ENCODE data around the gene ITSN1. TPM values are rescaled to one million over a fixed set of nuclear protein-coding genes. Genes with fewer than 3 reads are reported as not detected.
"Not testable (repeated sequence)": the region's sequence is repeated elsewhere in the genome, so short reads cannot be mapped to it uniquely, and the experiment has no call there.

The ITSN1 gene
- total RNA-seq, 3 donors from 2014 or later = 2.1 to 2.5 (median 2.4) TPM

DNA sequence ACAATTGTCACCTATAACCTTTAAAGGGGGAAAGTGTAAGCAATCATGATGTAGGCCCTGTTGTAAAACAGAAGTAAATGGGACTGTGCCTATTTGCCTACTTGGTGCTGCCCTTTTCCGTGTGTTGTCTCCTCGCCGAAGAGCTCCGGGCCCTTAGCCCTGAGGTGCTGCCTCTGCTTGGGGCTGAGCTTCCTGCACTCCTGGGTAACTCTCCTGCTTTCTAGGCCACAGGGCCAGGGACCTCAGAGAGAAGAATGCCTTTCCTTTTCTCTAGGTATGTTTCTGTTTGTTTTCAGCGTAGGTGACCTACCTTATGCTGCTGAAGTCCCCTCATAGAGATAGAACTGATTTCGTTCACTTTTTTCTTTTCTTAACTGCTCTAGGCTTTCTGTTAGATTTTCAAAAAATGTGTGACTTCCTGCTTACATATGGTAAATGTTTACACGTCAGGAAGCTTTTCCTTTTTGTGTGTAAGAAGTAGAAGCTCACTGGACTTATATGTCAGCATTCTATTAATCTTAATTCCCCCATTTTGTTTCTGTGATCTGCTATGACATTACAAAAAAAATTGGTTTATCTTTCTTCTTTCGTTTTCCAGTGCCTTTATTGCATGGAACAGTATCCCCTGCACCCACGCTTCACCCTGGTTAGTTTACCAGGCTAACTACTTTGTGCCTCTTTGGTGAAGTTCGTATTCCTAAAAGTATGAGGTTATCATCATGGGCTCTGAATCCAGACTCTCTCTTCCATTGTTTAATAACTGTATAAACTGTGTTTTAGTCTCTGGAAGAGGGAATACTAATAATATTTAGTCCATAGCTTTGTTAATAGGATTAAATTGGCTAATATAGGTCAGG, 61.7 kb downstream of the ITSN1 start:
- peaks cover 4% of the 10 kb centered on the region for H3K4me1 Mint-ChIP-seq (ENCODE audit: low read depth)
- peaks cover 2% of the 10 kb centered on the region for H3K36me3 Mint-ChIP-seq (ENCODE audit: insufficient read depth)
- no peaks in the 10 kb centered on the region for H3K27me3 Mint-ChIP-seq (ENCODE audit: low read depth)
- DNase-seq = no peak
- H3K9me3 Mint-ChIP-seq = peaks cover 4% of the 10 kb centered on the region
- no peak overlapping the region for H3K4me3 Mint-ChIP-seq
- ATAC-seq = no peak

DNA sequence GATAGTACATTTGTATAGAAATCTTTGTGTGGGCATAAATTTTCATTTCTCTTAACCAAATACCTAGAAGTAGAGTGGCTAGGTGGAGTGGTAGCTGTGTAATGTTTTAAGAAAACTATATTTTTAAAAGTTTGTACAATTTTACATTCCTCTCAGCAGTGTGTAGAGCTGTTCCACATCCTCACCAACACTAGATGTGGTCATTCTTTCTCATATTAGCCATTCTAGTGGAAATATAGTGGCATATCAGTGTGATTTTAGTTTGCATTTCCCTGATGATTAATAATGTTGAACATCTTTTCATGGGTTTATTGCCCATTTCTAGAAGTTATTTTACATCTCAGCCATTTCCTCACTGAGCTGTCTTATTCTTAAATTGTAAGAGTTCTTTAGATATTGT, 65.5 kb downstream of the ITSN1 start:
- H3K4me1 Mint-ChIP-seq (ENCODE audit: low read depth) = peaks cover 4% of the 10 kb centered on the region
- no peak overlapping the region for H3K4me3 Mint-ChIP-seq
- H3K27me3 Mint-ChIP-seq (ENCODE audit: low read depth) = no peaks in the 10 kb centered on the region
- ATAC-seq (no peak), DNase-seq (no peak)
- peaks cover 8% of the 10 kb centered on the region for H3K9me3 Mint-ChIP-seq
- peaks cover 2% of the 10 kb centered on the region for H3K36me3 Mint-ChIP-seq (ENCODE audit: insufficient read depth)

DNA sequence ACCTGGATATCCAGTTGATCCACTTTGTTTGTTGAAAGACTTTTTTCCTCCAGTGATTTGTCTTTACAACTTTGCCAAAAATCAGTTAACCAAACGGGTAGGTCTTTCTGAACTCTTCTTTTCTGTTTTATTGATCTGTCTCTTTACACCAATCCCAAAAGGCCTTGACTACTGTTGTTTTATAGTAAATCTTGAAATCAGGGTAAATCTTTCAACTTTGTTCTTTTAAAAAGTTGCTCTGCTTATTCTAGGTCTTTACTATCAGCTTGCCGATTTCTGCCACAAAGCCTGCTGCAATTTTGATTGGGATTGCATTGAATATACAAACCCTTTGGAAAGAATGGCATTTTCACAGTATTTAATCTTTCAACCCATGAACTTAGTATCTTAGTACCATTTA, 66.6 kb downstream of the ITSN1 start:
- peaks cover 3% of the 10 kb centered on the region for H3K4me1 Mint-ChIP-seq (ENCODE audit: low read depth)
- H3K27me3 Mint-ChIP-seq (ENCODE audit: low read depth) = no peaks in the 10 kb centered on the region
- no peak overlapping the region for H3K4me3 Mint-ChIP-seq

DNA sequence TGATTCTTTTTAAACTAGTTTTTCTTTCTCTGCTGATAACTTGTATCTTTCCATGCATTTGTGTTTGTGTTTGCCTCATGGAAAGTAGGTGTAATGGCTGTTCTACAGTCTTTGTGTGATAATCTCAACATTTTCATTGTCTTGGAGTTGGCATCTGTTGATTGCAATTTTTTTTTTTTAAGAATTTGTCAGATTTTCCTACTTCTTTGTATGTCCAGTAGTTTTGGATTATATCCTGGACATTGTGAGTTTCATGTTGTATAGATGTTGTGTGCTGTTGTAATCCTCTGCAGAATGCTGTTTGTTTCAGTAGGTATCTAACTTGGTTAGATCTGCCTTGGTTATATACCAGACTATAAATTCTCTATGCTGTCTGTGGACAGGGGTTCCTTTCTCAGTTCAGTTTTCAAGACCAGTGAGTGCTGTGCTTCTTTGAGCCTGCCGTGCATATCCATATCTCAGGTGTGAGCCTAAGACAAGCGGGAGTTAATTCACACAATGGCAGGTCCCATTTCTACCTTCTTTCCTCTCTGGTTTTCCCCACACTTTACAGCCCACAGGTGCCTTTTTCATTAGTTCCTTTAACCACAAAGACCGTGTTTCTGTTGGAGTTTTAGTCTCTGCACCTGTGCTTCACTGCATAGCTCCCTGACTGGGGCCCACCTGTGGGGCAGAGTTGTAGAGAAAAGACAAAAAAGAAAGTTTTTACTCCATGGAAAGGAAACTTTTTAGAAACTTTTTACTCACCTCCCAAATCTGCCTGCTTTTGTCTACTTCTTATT, 69.9 kb downstream of the ITSN1 start:
- peaks cover 2% of the 10 kb centered on the region for H3K36me3 Mint-ChIP-seq (ENCODE audit: insufficient read depth)
- H3K4me1 Mint-ChIP-seq (ENCODE audit: low read depth) = no peaks in the 10 kb centered on the region
- no peak for DNase-seq
- peaks cover 8% of the 10 kb centered on the region for H3K9me3 Mint-ChIP-seq
- no peaks in the 10 kb centered on the region for H3K27me3 Mint-ChIP-seq (ENCODE audit: low read depth)
- no peak overlapping the region for H3K4me3 Mint-ChIP-seq
- no peak for ATAC-seq

More for the DNA sequence above, 66.6 kb downstream of the ITSN1 start:
- Mint-ChIP-seq H3K36me3 (ENCODE audit: insufficient read depth) (peaks cover 2% of the 10 kb centered on the region), H3K9me3 (peaks cover 8% of the 10 kb centered on the region)
- no peak for DNase-seq
- ATAC-seq = no peak

DNA sequence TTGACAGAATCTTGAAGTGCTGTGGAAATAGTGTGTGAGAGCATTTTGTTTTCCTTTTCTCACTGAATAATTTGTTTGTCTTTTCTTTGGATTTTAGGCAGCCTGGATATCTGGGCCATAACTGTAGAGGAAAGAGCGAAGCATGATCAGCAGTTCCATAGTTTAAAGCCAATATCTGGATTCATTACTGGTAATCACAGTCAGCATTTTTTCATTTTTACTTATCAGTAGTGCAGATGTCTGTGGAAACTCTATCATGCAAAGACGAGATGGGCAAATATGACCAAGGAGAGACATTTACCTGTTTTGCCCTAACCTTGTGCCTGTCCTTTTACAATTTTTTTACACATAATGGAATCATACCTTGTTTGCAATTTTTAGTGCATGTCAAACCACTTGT, 78.8 kb downstream of the ITSN1 start:
- H3K27me3 Mint-ChIP-seq (ENCODE audit: low read depth) = no peaks in the 10 kb centered on the region
- DNase-seq = no peak
- no peak for ATAC-seq
- no peaks in the 10 kb centered on the region for H3K9me3 Mint-ChIP-seq
- H3K4me3 Mint-ChIP-seq = no peak overlapping the region
- H3K4me1 Mint-ChIP-seq (ENCODE audit: low read depth) = no peaks in the 10 kb centered on the region
- no peaks in the 10 kb centered on the region for H3K36me3 Mint-ChIP-seq (ENCODE audit: insufficient read depth)

DNA sequence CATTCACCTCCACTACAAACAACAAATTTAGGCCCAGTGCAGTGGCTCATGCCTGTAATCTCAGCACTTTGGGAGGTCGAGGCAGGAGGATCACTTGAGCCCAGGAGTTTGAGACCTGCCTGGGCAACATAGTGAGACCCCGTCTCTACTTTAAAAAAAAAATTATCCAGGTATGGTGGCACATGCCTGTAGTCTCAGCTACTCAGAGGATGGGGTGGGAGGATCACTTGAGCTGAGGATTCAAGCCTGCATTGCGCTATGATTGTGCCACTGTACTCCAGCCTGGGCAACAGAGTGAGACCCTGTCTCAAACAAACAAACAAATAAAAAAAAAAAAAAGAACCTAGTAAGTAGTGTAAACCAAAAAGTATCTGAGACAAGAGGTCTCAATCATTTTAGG, 86.8 kb downstream of the ITSN1 start:
- not testable (repeated sequence) for H3K4me3 Mint-ChIP-seq; H3K36me3 Mint-ChIP-seq (ENCODE audit: insufficient read depth); ATAC-seq; DNase-seq; H3K4me1 Mint-ChIP-seq (ENCODE audit: low read depth); H3K9me3 Mint-ChIP-seq; H3K27me3 Mint-ChIP-seq (ENCODE audit: low read depth)

DNA sequence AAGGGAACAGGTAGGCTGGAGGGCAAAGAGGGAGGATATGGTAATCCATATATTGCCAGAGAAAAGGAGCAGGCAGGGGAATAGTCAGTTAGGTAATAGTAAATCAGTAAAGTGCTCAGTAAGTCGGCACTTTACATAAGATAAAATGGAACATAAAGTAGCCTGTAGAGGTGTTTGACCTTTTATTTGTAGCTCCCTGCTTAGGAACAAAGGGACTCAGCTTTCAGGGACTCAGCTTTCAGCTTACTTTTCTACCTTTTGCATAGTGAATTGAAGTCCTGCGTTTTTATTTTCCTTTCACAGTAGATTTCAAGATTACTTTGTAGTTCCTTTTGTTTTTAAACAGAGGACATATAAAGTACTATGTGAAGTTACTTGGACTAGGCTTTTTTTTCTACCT, 87.3 kb downstream of the ITSN1 start:
- Mint-ChIP-seq H3K27me3 (ENCODE audit: low read depth) (peaks cover 8% of the 10 kb centered on the region), H3K36me3 (ENCODE audit: insufficient read depth) (no peaks in the 10 kb centered on the region), H3K4me3 (no peak overlapping the region), H3K9me3 (no peaks in the 10 kb centered on the region), H3K4me1 (ENCODE audit: low read depth) (no peaks in the 10 kb centered on the region)
- DNase-seq (no peak), ATAC-seq (no peak)

DNA sequence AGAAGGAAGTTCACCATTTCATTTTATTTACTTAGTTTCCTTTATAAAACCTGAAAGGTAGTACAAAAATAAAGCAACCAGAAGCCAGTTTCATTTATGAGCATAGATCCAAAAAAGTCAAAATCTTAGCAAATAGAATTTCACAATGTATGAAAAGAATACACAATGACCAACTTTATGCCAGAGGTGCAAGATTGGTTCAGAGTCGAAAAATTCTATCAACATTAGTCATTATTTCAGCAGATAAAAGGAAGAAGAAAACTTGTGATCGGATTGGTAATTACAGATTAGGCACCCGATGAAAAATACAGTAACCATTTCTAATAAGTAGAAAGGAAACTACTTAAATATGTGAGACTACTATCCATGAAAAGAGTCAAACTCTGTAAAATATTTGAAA, 89.1 kb downstream of the ITSN1 start:
- Mint-ChIP-seq H3K4me3 (no peak overlapping the region), H3K36me3 (ENCODE audit: insufficient read depth) (no peaks in the 10 kb centered on the region), H3K27me3 (ENCODE audit: low read depth) (peaks cover 8% of the 10 kb centered on the region), H3K9me3 (no peaks in the 10 kb centered on the region), H3K4me1 (ENCODE audit: low read depth) (no peaks in the 10 kb centered on the region)
- no peak for ATAC-seq
- DNase-seq = no peak

DNA sequence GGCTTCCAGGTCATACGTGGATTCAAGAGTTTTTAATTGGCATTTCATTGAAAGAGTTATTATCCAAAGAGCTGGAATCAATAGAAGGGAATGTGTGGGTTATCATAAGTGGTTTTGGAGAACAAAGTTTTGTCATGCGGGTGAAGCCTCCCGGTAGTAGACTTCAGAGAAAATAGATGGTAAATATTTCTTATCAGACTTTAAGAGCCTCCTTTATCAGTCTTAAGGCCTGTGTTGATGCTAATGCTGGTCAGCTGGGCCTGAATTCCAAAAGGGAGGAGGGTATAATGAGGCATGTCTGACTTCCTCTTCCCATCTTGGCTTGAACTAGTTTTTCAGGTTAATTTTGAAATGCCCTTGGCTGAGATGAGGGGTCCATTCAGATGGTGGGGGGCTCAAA, 89.7 kb downstream of the ITSN1 start:
- Mint-ChIP-seq H3K4me3 (no peak overlapping the region), H3K36me3 (ENCODE audit: insufficient read depth) (no peaks in the 10 kb centered on the region), H3K27me3 (ENCODE audit: low read depth) (peaks cover 8% of the 10 kb centered on the region), H3K9me3 (no peaks in the 10 kb centered on the region), H3K4me1 (ENCODE audit: low read depth) (no peaks in the 10 kb centered on the region)
- ATAC-seq (no peak), DNase-seq (no peak)

DNA sequence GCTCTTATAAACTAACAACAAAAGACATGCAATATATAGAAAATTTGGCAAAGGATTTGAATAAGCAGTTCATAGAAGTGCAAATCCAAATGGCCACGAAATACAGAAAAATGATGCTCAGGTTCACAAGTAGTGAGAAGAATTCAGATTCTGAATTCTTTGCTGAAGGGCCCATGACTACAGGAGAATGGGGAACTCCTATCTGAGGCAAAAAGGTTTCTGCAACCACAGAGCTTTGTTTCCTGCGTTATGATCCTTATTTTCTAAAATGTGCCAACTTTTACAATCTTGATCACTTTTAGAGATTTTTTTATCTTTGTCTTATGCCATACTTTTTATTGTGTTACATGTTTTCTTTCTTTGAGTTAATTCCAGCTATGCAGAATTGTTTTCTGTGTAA, 91.3 kb downstream of the ITSN1 start:
- Mint-ChIP-seq H3K9me3 (no peaks in the 10 kb centered on the region), H3K4me1 (ENCODE audit: low read depth) (no peaks in the 10 kb centered on the region), H3K27me3 (ENCODE audit: low read depth) (peaks cover 8% of the 10 kb centered on the region), H3K36me3 (ENCODE audit: insufficient read depth) (no peaks in the 10 kb centered on the region), H3K4me3 (no peak overlapping the region)
- ATAC-seq = no peak
- DNase-seq = no peak

DNA sequence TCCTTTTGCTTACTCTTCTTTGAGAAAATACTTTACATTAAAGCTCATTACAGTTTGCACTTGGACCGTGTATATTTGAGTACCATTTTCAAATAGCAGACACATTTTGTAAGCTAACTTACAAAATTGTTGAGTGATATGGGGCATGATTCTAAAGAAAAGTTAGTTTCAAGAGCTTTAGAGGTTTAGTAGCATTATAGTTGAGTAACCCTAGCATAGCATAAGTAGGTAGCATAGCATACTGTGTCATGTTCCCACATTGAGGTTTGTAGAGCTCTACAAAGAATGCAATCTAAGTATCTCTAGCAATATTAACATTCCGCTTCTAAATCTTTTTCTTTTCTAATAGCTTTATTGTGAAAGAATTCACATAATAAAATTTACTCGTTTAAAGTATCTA, 92.0 kb downstream of the ITSN1 start:
- no peaks in the 10 kb centered on the region for H3K4me1 Mint-ChIP-seq (ENCODE audit: low read depth)
- H3K9me3 Mint-ChIP-seq = no peaks in the 10 kb centered on the region
- no peak for ATAC-seq
- H3K36me3 Mint-ChIP-seq (ENCODE audit: insufficient read depth) = no peaks in the 10 kb centered on the region
- no peak for DNase-seq
- H3K27me3 Mint-ChIP-seq (ENCODE audit: low read depth) = peaks cover 8% of the 10 kb centered on the region
- no peak overlapping the region for H3K4me3 Mint-ChIP-seq

DNA sequence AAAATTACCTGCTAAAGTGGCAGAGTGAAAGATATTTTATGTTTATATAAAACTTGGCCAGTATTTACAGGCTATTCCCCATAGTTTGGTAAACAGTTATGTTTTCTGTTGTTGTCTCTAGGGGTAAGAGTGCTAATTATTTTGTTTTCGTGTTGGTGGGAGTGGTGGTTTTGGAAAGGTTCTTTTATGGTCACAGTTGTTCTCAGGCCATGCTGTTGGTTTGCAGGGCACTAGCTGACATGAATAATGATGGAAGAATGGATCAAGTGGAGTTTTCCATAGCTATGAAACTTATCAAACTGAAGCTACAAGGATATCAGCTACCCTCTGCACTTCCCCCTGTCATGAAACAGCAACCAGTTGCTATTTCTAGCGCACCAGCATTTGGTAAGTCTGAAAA, 92.5 kb downstream of the ITSN1 start:
- Mint-ChIP-seq H3K4me3 (no peak overlapping the region), H3K4me1 (ENCODE audit: low read depth) (no peaks in the 10 kb centered on the region), H3K27me3 (ENCODE audit: low read depth) (peaks cover 8% of the 10 kb centered on the region), H3K9me3 (no peaks in the 10 kb centered on the region), H3K36me3 (ENCODE audit: insufficient read depth) (no peaks in the 10 kb centered on the region)
- ATAC-seq (no peak), DNase-seq (no peak)

DNA sequence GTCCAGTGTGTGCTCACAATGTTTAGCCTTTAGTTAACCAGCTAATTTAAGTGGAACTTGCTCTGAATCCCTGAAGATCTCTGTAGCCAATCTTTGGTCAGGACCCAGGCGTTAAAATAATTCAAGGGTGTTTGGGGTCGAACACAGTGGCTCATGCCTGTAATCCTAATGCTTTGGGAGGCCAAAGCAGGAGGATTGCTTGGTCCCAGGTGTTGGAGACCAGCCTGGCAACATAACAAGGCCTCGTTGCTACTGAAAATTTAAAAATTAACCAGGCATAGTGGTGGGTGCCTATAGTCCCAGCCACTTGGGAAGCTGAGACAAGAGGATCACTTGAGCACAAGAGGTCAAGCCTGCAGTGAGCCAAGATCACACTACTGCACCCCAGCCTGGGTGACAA, 94.3 kb downstream of the ITSN1 start:
- no peak for DNase-seq
- no peaks in the 10 kb centered on the region for H3K36me3 Mint-ChIP-seq (ENCODE audit: insufficient read depth)
- no peaks in the 10 kb centered on the region for H3K4me1 Mint-ChIP-seq (ENCODE audit: low read depth)
- H3K9me3 Mint-ChIP-seq = no peaks in the 10 kb centered on the region
- H3K4me3 Mint-ChIP-seq = no peak overlapping the region
- H3K27me3 Mint-ChIP-seq (ENCODE audit: low read depth) = peaks cover 5% of the 10 kb centered on the region
- no peak for ATAC-seq

DNA sequence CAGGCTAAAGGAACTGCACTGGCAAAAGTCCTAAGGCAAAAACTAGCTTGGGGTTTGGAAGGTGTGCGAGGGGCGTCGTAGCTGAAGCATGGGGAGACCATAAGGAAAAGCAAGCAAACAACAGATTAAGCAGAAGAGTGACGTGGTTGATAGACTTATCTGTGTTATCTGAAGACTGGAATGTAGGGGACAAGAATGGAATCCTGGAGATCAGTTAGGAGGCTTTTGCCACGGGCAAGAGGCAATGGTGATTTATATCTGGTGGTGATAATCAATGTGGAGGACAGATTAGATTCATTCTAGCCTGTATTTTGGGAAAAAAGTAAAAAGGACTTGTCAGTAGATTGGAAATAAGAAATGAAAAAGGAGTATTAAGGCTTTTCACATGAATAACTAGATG, 97.4 kb downstream of the ITSN1 start:
- Mint-ChIP-seq H3K9me3 (no peaks in the 10 kb centered on the region), H3K4me3 (no peak overlapping the region), H3K27me3 (ENCODE audit: low read depth) (peaks cover 10% of the 10 kb centered on the region), H3K4me1 (ENCODE audit: low read depth) (no peaks in the 10 kb centered on the region), H3K36me3 (ENCODE audit: insufficient read depth) (no peaks in the 10 kb centered on the region)
- no peak for DNase-seq
- no peak for ATAC-seq

DNA sequence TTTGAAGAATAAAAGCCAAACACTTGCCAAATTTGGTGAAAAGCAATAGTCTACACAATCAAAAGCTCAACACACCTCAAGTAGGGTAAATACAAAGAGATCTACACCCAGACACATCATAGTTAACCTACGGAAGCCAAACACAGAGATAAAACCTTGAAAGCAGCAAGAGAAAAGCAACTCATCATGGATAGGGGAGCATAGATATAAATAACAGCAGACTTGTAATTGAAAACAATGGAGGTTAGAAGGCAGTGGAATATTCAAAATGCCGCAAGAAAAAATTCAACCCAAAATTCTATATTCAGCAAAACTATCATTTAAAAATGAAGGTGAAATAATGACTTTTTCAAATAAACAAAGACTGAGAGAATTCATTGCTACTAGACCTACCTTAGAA, 105.1 kb downstream of the ITSN1 start:
- Mint-ChIP-seq H3K4me1 (ENCODE audit: low read depth) (no peaks in the 10 kb centered on the region), H3K36me3 (ENCODE audit: insufficient read depth) (peaks cover 1% of the 10 kb centered on the region), H3K4me3 (no peak overlapping the region), H3K9me3 (peaks cover 23% of the 10 kb centered on the region), H3K27me3 (ENCODE audit: low read depth) (peaks cover 6% of the 10 kb centered on the region)
- DNase-seq = no peak
- ATAC-seq = no peak
